Renal cortex interstitium (tissue), 11 donors: Measurements from ENCODE around the gene TGFBI. TPM values are rescaled to one million over a fixed set of nuclear protein-coding genes. Genes with fewer than 3 reads are reported as not detected.

Experiments used
- DNase-seq, 11 donors: peaks; one replicate each; pipeline ENCODE4 v3.0.0-alpha.2; 2013; ENCODE audit warnings: low read depth in 9 of 11, low spot score in 4 of 11; ENCODE audit errors: extremely low read depth in 1 of 11
- polyA plus RNA-seq, 3 donors: library from polyadenylated mRNA; unstranded; fragments of 120-200 nt; gene quantifications; one replicate each; pipeline ENCODE4 v1.2.1, GENCODE V29; 2013; ENCODE audit not compliant: insufficient read length in 3 of 3

TGFBI gene
- polyA plus RNA-seq, 3 donors = 215 to 272 (median 218) TPM

- DNase-seq = no peak
Observed at GRCh38 chr5:136016945-136017530, 11.8 kb upstream of the TGFBI start.

GRCh38 chr5:136018814-136019783 lies 9.7 kb upstream of the TGFBI start:
- peak; percentile 73 to 92 (median 83) for DNase-seq

GRCh38 chr5:136020001-136020382 lies 8.8 kb upstream of the TGFBI start:
- no peak for DNase-seq

GRCh38 chr5:136020383-136021015 lies 8.3 kb upstream of the TGFBI start:
- DNase-seq = no peak

- DNase-seq = no peak
Observed at GRCh38 chr5:136021016-136021405, 7.8 kb upstream of the TGFBI start.

GRCh38 chr5:136022965-136023364 lies 5.8 kb upstream of the TGFBI start:
- no peak for DNase-seq

GRCh38 chr5:136023958-136024541 lies 4.7 kb upstream of the TGFBI start:
- no peak for DNase-seq

- peak in 6 of 11 donors; percentile 69 to 80 (median 72) for DNase-seq
Observed at GRCh38 chr5:136025900-136026299, 2.9 kb upstream of the TGFBI start.

GRCh38 chr5:136026636-136027035 lies 2.2 kb upstream of the TGFBI start:
- no peak for DNase-seq

- DNase-seq = no peak
Observed at GRCh38 chr5:136027311-136027710, 1.5 kb upstream of the TGFBI start.

GRCh38 chr5:136028090-136028489 lies 698 bp upstream of the TGFBI start:
- DNase-seq = no peak

- DNase-seq = no peak
Observed at GRCh38 chr5:136030252-136030651, 1.5 kb downstream of the TGFBI start.

- no peak for DNase-seq
Observed at GRCh38 chr5:136030956-136031611, 2.3 kb downstream of the TGFBI start.

GRCh38 chr5:136031711-136032110 lies 2.9 kb downstream of the TGFBI start:
- DNase-seq = no peak

- no peak for DNase-seq
Observed at GRCh38 chr5:136032564-136032963, 3.8 kb downstream of the TGFBI start.

- no peak for DNase-seq
Observed at GRCh38 chr5:136033234-136033633, 4.4 kb downstream of the TGFBI start.

- DNase-seq = no peak
Observed at GRCh38 chr5:136033848-136034247, 5.1 kb downstream of the TGFBI start.

GRCh38 chr5:136034492-136034891 lies 5.7 kb downstream of the TGFBI start:
- DNase-seq = no peak

GRCh38 chr5:136034984-136035383 lies 6.2 kb downstream of the TGFBI start:
- no peak for DNase-seq
